Upper lobe of right lung (tissue), 1 donor: ENCODE data around the gene TUBB1. TPM values are rescaled to one million over a fixed set of nuclear protein-coding genes. Genes with fewer than 3 reads are reported as not detected.
A peak's percentile ranks its signal among the peaks of the same experiment; 100 is the strongest.

Source experiments
- ATAC-seq: fragments of 200-7000 bp; cut with Tn5 transposase; one replicate; pipeline ENCODE4 v1.9.1; 2020; ENCODE audit warnings: mild to moderate bottlenecking, moderate library complexity
- DNase-seq: peaks from one replicate; pipeline ENCODE4 v3.0.0-alpha.2; 2020
- H3K27ac ChIP-seq: fragments of 200-600 bp; one replicate; pipeline ENCODE4 v1.8.0; 2022
- H3K27me3 ChIP-seq: fragments of 200-600 bp; one replicate; pipeline ENCODE4 v1.8.0; 2022; ENCODE audit warnings: mild to moderate bottlenecking
- H3K36me3 ChIP-seq: fragments of 200-600 bp; one replicate; pipeline ENCODE4 v1.8.0; 2022
- H3K4me1 ChIP-seq: fragments of 200-600 bp; one replicate; pipeline ENCODE4 v1.8.0; 2022
- H3K4me3 ChIP-seq: fragments of 200-600 bp; one replicate; pipeline ENCODE4 v1.8.0; 2022; ENCODE audit warnings: mild to moderate bottlenecking
- H3K9me3 ChIP-seq: fragments of 200-600 bp; one replicate; pipeline ENCODE4 v1.8.0; 2022
- CTCF ChIP-seq: fragments of 200-600 bp; IDR thresholded peaks from one replicate; pipeline ENCODE4 v1.8.0; 2022; ENCODE audit warnings: antibody characterized with exemption
- intact Hi-C: fragments of 100-400 bp; cut with DNase I; formaldehyde crosslinking; loops from one replicate; pipeline ENCODE4 v1.11.0; 2022
- total RNA-seq: library from RNA; stranded (reverse); fragmentation: NEBNext Ultra II Directional; extraction: Animal tissue kit (Norgen Biotek cat#: 25700); gene quantifications from one replicate; pipeline ENCODE4 v1.2.1, GENCODE V29; 2021
- donor health status: DM: no; HTN: yes; CAD: no; lungs with severe emphysema.

Gene TUBB1
- total RNA-seq, 1 donor from 2014 or later = 3.0 TPM

- peaks cover 33% of the 10 kb centered on the region for H3K4me1 ChIP-seq
- H3K27ac ChIP-seq = peak overlapping the region; percentile 83
Observed at GRCh38 chr20:59005523-59006166, 13.6 kb upstream of the TUBB1 start.

GRCh38 chr20:59006167-59006863, 12.9 kb upstream of the TUBB1 start:
- intact Hi-C loops = no loop called here
- H3K4me1 ChIP-seq = peaks cover 39% of the 10 kb centered on the region
- H3K4me3 ChIP-seq = peak overlapping the region; percentile 70
- peaks cover 11% of the 10 kb centered on the region for H3K36me3 ChIP-seq
- H3K9me3 ChIP-seq = no peaks in the 10 kb centered on the region
- no peaks in the 10 kb centered on the region for H3K27me3 ChIP-seq
- TF ChIP-seq CTCF = no peak
- peak overlapping the region; percentile 83 for H3K27ac ChIP-seq
- peak; percentile 7 for ATAC-seq
- peak; percentile 76 for DNase-seq

More at GRCh38 chr20:59005523-59006166, 13.6 kb upstream of the TUBB1 start:
- ATAC-seq (no peak), DNase-seq (no peak)
- H3K36me3 ChIP-seq = peaks cover 18% of the 10 kb centered on the region
- TF ChIP-seq CTCF = no peak
- intact Hi-C loops = no loop called here
- H3K4me3 ChIP-seq = peak overlapping the region; percentile 70
- no peaks in the 10 kb centered on the region for H3K9me3 ChIP-seq
- no peaks in the 10 kb centered on the region for H3K27me3 ChIP-seq

- Histone ChIP-seq H3K4me3 (peak within 1 kb of the TSS; percentile 70), H3K27ac (peak within 1 kb of the TSS; percentile 83), H3K4me1 (peaks cover 40% of the 10 kb centered on the region), H3K27me3 (no peaks in the 10 kb centered on the region), H3K9me3 (no peaks in the 10 kb centered on the region), H3K36me3 (peaks cover 4% of the 10 kb centered on the region)
- peak; percentile 91 for DNase-seq
- TF ChIP-seq CTCF = no peak
- ATAC-seq = peak; percentile 84
- intact Hi-C loops = no loop called here
Observed at GRCh38 chr20:59006864-59007664, 12.2 kb upstream of the TUBB1 start, which contains the start of gene CTSZ. TSS of gene CTSZ (minus strand) at chr20:59007254. CDS start at chr20:59007128, 126 bp downstream.

GRCh38 chr20:59007665-59008511, 11.3 kb upstream of the TUBB1 start:
- H3K27ac ChIP-seq = peak overlapping the region; percentile 83
- H3K27me3 ChIP-seq = no peaks in the 10 kb centered on the region
- H3K4me3 ChIP-seq = peak overlapping the region; percentile 70
- intact Hi-C loops = no loop called here
- H3K4me1 ChIP-seq = peaks cover 40% of the 10 kb centered on the region
- H3K9me3 ChIP-seq = no peaks in the 10 kb centered on the region
- DNase-seq = peak; percentile 83
- peak; percentile 8 for ATAC-seq
- TF ChIP-seq CTCF = no peak
- no peaks in the 10 kb centered on the region for H3K36me3 ChIP-seq
